Measurements from ENCODE around the gene ENOPH1.

Gene ENOPH1

GRCh38 chr4:82433791-82434190 is 3.4 kb downstream of the ENOPH1 start:
- no peak overlapping the region for H3K4me3 ChIP-seq (ENCODE audit: low read depth, low read length)
- DNase-seq (ENCODE audit: low read depth), result no peak
- no peak for TF ChIP-seq CTCF (IDR thresholded peaks at IDR 0.05; ENCODE audit: control insufficient read depth, extremely low read depth, insufficient read depth)

- no peak for DNase-seq (ENCODE audit: low read depth)
- no peak for TF ChIP-seq CTCF (IDR thresholded peaks at IDR 0.05; ENCODE audit: control insufficient read depth, extremely low read depth, insufficient read depth)
- no peak overlapping the region for H3K4me3 ChIP-seq (ENCODE audit: low read depth, low read length)
Measured at GRCh38 chr4:82434949-82435348, 4.6 kb downstream of the ENOPH1 start.

GRCh38 chr4:82436130-82436529 is 5.7 kb downstream of the ENOPH1 start:
- no peak for DNase-seq (ENCODE audit: low read depth)
- no peak for TF ChIP-seq CTCF (IDR thresholded peaks at IDR 0.05; ENCODE audit: control insufficient read depth, extremely low read depth, insufficient read depth)
- H3K4me3 ChIP-seq (ENCODE audit: low read depth, low read length), result no peak overlapping the region

- no peak for DNase-seq (ENCODE audit: low read depth)
- H3K4me3 ChIP-seq (ENCODE audit: low read depth, low read length), result no peak overlapping the region
- no peak for TF ChIP-seq CTCF (IDR thresholded peaks at IDR 0.05; ENCODE audit: control insufficient read depth, extremely low read depth, insufficient read depth)
Measured at GRCh38 chr4:82436780-82437179, 6.4 kb downstream of the ENOPH1 start.

GRCh38 chr4:82437285-82438005 is 7.1 kb downstream of the ENOPH1 start:
- no peak overlapping the region for H3K4me3 ChIP-seq (ENCODE audit: low read depth, low read length)
- DNase-seq (ENCODE audit: low read depth), result no peak
- TF ChIP-seq CTCF (IDR thresholded peaks at IDR 0.05; ENCODE audit: control insufficient read depth, extremely low read depth, insufficient read depth), result no peak

- no peak for DNase-seq (ENCODE audit: low read depth)
- H3K4me3 ChIP-seq (ENCODE audit: low read depth, low read length), result no peak overlapping the region
- TF ChIP-seq CTCF (IDR thresholded peaks at IDR 0.05; ENCODE audit: control insufficient read depth, extremely low read depth, insufficient read depth), result no peak
Measured at GRCh38 chr4:82439088-82439487, 8.7 kb downstream of the ENOPH1 start.

- no peak for DNase-seq (ENCODE audit: low read depth)
- no peak for TF ChIP-seq CTCF (IDR thresholded peaks at IDR 0.05; ENCODE audit: control insufficient read depth, extremely low read depth, insufficient read depth)
- no peak overlapping the region for H3K4me3 ChIP-seq (ENCODE audit: low read depth, low read length)
Measured at GRCh38 chr4:82447886-82448285, 17.5 kb downstream of the ENOPH1 start.
